Suprapubic skin (tissue), 4 donors: ENCODE results near the gene SIN3A. TPM values are rescaled to one million over a fixed set of nuclear protein-coding genes. Genes with fewer than 3 reads are reported as not detected.
A peak's percentile ranks its signal among the peaks of the same experiment; 100 is the strongest.
"Not testable (repeated sequence)": the region's sequence is repeated elsewhere in the genome, so short reads cannot be mapped to it uniquely, and the experiment has no call there.

Experiments
- DNase-seq, 2 donors: peaks; one replicate each; pipeline ENCODE4 v3.0.0-alpha.2; 2019; ENCODE audit warnings: low spot score in 2 of 2
- H3K27ac ChIP-seq: fragments of 200-600 bp; sonication (generic); one replicate; pipeline ENCODE4 v1.5.1; 2019
- H3K27me3 ChIP-seq: fragments of 200-600 bp; sonication (generic); one replicate; pipeline ENCODE4 v1.5.1; 2019
- H3K36me3 ChIP-seq: fragments of 200-600 bp; sonication (generic); one replicate; pipeline ENCODE4 v1.5.1; 2019
- H3K4me1 ChIP-seq: fragments of 200-600 bp; sonication (generic); one replicate; pipeline ENCODE4 v1.5.1; 2019
- H3K4me3 ChIP-seq: fragments of 200-600 bp; sonication (generic); one replicate; pipeline ENCODE4 v1.5.1; 2019; ENCODE audit warnings: mild to moderate bottlenecking
- H3K9me3 ChIP-seq: fragments of 200-600 bp; sonication (generic); one replicate; pipeline ENCODE4 v1.5.1; 2019
- EP300 ChIP-seq: sonication (generic); formaldehyde crosslinking; IDR thresholded peaks from one replicate; pipeline ENCODE4 v1.6.1; 2017; ENCODE audit warnings: antibody characterized with exemption
- POLR2A ChIP-seq, 2 donors: fragments of 450-650 bp; IDR thresholded peaks; one replicate each; pipeline ENCODE4 v1.6.1; 2017; ENCODE audit warnings: antibody characterized with exemption in 2 of 2, mild to moderate bottlenecking in 2 of 2, moderate library complexity in 2 of 2
- POLR2AphosphoS5 ChIP-seq, 3 donors: sonication (generic); formaldehyde crosslinking; IDR thresholded peaks; one replicate each; pipeline ENCODE4 v1.6.1; 2017; ENCODE audit warnings: antibody characterized with exemption in 3 of 3
- WGBS: methylation state at CpG from one replicate; pipeline ENCODE4 v1.1.5; 2018; 5-methylcytosine and 5-hydroxymethylcytosine counted together
- total RNA-seq, 4 donors: library from RNA; depleted of rRNA; stranded (reverse); fragments of >200 nt; gene quantifications; one replicate each; pipeline ENCODE4 v1.1.0, GENCODE V29; 2016
- TF ChIP-seq, protein P1 (sequence below), 2 donors: fragments of 200-600 bp in 1 of 2; fragments of 450-650 bp in 1 of 2; sonication (generic) in 1 of 2; IDR thresholded peaks; one replicate each; pipeline ENCODE4 v1.5.1; 2016 to 2019; ENCODE audit warnings: antibody characterized with exemption in 2 of 2, mild to moderate bottlenecking in 1 of 2, moderate library complexity in 1 of 2

The SIN3A gene
- total RNA-seq, 4 donors from 2014 or later, result 55.2 to 94.8 (median 66.0) TPM

DNA sequence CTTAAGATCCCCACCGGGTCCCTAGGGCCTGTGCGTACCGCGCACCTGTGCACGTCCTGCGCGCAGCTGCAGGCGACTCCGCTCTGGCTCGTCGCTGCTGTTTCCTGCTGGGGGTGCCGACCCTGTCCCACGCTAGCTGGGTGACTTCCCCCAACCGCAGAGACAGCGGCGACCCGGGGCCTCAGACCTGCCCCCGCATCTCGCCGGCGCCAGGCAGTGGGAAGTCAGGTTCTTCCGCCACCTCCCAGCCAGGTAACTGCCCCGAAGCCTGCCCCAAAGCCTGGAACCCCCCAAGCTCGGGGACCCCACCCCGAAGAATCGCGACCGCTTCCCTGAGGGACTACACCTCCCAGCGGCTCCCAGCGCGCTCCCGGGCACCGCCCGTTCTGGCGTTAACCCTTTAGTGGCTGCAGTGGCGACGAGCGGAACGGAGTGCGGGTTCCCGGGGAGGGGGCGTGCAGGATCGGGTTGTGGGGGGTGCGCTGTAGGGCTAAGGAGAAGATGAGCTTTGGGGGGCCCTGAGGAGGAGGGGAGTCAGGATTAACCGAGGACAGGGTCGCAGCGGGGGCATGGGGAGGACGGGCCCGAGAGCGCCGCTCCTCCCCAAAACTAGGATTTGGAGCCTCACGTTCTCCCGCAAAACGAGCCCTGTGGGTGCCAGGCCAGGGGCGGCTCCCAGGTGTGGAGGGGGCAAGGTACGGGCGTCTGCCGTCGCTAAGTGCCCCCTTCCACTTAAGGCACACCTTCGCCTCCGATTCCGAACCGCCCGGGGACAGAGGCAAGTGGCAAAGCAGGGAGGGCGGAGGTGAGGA lies 104.1 kb downstream of the SIN3A start:
- Histone ChIP-seq H3K27me3 (no peaks in the 10 kb centered on the region), H3K9me3 (no peaks in the 10 kb centered on the region), H3K27ac (peak overlapping the region; percentile 71), H3K4me1 (peaks cover 24% of the 10 kb centered on the region), H3K36me3 (no peaks in the 10 kb centered on the region), H3K4me3 (peak overlapping the region; percentile 95)
- peak in 1 of 2 donors; percentile 89 for DNase-seq
- no peak for TF ChIP-seq POLR2AphosphoS5 (IDR thresholded peaks at IDR 0.05)
- TF ChIP-seq, protein P1, sequence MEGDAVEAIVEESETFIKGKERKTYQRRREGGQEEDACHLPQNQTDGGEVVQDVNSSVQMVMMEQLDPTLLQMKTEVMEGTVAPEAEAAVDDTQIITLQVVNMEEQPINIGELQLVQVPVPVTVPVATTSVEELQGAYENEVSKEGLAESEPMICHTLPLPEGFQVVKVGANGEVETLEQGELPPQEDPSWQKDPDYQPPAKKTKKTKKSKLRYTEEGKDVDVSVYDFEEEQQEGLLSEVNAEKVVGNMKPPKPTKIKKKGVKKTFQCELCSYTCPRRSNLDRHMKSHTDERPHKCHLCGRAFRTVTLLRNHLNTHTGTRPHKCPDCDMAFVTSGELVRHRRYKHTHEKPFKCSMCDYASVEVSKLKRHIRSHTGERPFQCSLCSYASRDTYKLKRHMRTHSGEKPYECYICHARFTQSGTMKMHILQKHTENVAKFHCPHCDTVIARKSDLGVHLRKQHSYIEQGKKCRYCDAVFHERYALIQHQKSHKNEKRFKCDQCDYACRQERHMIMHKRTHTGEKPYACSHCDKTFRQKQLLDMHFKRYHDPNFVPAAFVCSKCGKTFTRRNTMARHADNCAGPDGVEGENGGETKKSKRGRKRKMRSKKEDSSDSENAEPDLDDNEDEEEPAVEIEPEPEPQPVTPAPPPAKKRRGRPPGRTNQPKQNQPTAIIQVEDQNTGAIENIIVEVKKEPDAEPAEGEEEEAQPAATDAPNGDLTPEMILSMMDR (IDR thresholded peaks at IDR 0.05), result no peak
- no peak for TF ChIP-seq EP300
- TF ChIP-seq POLR2A (IDR thresholded peaks at IDR 0.05), result no peak
- 1% methylated on average over 31 of the region's 65 CpGs for WGBS

DNA sequence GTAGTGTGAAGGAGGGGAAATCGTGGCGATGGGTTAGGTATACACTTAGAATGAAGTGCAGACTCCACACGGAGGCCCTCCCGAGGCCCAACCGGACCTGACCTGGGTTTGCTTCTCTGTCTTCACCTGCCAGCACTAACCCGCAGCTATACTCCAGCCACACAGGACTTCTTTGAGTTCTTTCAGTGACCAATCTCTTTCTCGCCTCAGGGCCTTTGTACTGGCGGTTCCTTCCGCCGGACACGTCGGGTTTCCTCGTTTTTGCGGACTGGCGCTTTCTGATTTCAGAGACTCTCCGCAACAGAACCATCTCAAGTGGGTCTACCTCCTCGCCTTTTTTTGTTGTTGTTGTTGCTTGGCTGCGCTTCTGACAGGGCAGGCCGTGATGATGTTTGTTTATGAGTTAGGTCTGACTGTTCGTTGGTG lies 104.7 kb downstream of the SIN3A start, which contains the start of gene NEIL1:
TSS of gene NEIL1 (plus strand) at position 244 of the 426 bp plus-strand sequence. CDS start 1,867 bp downstream, outside the sequence.
- H3K36me3 ChIP-seq, result no peaks in the 10 kb centered on the region
- no peaks in the 10 kb centered on the region for H3K9me3 ChIP-seq
- no peaks in the 10 kb centered on the region for H3K27me3 ChIP-seq
- DNase-seq, result no peak
- 21% methylated on average over 20 of the region's 20 CpGs for WGBS
- H3K4me1 ChIP-seq, result peaks cover 24% of the 10 kb centered on the region
- TF ChIP-seq POLR2AphosphoS5 (IDR thresholded peaks at IDR 0.05), result peak in 1 of 3 donors; percentile 28
- TF ChIP-seq EP300, result no peak
- TF ChIP-seq, protein P1 (IDR thresholded peaks at IDR 0.05), result no peak
- H3K4me3 ChIP-seq, result peak within 1 kb of the TSS; percentile 95
- peak within 1 kb of the TSS; percentile 71 for H3K27ac ChIP-seq

DNA sequence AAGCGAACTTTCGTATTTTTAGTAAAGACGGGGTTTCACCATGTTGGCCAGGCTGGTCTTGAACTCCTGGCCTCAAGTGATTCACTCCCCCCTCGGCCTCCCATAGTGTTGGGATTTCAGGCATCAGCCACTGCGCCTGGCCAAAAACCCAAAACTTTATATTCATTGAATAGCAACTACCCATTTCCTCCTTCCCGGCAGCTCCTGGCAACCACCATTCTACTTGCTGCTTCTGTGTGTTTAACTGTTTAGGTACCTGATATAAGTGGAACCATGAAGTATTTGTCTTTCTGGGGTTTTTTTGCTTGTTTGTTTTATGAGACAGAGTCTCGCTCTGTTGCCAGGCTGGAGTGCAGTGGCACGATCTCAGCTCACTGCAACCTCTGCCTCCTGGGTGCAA lies 107.5 kb downstream of the SIN3A start:
- peaks cover 21% of the 10 kb centered on the region for H3K36me3 ChIP-seq
- peaks cover 21% of the 10 kb centered on the region for H3K4me1 ChIP-seq
- DNase-seq, H3K27me3 ChIP-seq, H3K27ac ChIP-seq, H3K9me3 ChIP-seq, H3K4me3 ChIP-seq: not testable (repeated sequence)
- 41% methylated on average over 8 of the region's 8 CpGs for WGBS

DNA sequence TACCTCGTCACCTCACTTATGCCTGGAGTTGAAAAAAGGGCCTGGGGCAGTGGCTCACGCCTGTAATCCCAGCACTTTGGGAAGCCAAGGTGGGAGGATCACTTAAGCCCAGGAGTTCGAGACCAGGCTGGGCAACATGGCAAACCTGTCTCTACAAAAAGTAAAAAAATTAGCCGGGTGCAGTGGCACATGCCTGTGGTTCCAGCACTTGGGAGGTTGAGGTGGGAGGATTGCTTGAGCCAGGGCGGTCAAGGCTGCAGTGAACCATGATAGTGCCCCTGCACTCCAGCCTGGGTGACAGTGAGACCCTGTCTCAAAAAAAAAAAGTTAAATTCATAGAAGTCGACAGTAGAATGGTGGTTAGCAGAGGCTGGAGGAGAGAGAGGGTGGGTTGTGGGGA lies 109.3 kb downstream of the SIN3A start:
- DNase-seq, result no peak
- no peak overlapping the region for H3K4me3 ChIP-seq
- peaks cover 22% of the 10 kb centered on the region for H3K36me3 ChIP-seq
- no peaks in the 10 kb centered on the region for H3K27me3 ChIP-seq
- H3K27ac ChIP-seq, result no peak overlapping the region
- H3K4me1 ChIP-seq, result peaks cover 13% of the 10 kb centered on the region
- TF ChIP-seq POLR2A (IDR thresholded peaks at IDR 0.05) (no peak), POLR2AphosphoS5 (IDR thresholded peaks at IDR 0.05) (no peak), EP300 (no peak)
- TF ChIP-seq, protein P1 (IDR thresholded peaks at IDR 0.05), result no peak
- H3K9me3 ChIP-seq, result no peaks in the 10 kb centered on the region
- 82% methylated on average over 6 of the region's 6 CpGs for WGBS

DNA sequence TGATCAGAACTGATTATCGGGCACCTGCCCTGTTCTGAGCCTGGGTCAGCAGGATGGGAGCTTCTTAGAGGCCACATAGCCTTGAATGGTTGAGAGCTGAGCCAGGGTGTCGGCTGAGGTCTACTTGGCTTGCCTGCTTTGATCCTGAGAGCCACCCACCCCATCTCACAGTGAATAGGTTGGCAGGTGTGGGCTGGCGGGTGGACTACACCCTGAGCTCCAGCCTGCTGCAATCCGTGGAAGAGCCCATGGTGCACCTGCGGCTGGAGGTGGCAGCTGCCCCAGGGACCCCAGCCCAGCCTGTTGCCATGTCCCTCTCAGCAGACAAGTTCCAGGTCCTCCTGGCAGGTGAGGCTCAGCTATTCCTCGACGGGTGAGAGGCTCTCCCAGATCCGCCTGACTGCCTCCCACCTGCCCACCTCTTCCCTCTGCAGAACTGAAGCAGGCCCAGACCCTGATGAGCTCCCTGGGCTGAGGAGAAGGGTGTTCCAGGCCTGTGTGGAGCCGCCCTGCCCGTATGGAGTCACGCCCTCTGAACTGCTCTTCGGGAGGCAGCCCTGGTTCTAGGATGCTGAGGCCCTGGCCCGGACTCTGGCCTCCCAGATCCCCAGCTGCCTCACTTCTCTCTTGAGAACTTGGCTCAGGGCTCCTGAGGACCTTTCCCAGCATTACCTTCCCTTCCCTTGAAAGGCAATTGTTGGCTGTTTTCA lies 111.8 kb downstream of the SIN3A start:
- Histone ChIP-seq H3K36me3 (peaks cover 22% of the 10 kb centered on the region), H3K4me1 (peaks cover 25% of the 10 kb centered on the region), H3K27me3 (no peaks in the 10 kb centered on the region), H3K27ac (no peak overlapping the region), H3K4me3 (no peak overlapping the region), H3K9me3 (no peaks in the 10 kb centered on the region)
- DNase-seq, result no peak
- 78% methylated on average over 5 of the region's 13 CpGs for WGBS
- TF ChIP-seq POLR2A (IDR thresholded peaks at IDR 0.05), result no peak

DNA sequence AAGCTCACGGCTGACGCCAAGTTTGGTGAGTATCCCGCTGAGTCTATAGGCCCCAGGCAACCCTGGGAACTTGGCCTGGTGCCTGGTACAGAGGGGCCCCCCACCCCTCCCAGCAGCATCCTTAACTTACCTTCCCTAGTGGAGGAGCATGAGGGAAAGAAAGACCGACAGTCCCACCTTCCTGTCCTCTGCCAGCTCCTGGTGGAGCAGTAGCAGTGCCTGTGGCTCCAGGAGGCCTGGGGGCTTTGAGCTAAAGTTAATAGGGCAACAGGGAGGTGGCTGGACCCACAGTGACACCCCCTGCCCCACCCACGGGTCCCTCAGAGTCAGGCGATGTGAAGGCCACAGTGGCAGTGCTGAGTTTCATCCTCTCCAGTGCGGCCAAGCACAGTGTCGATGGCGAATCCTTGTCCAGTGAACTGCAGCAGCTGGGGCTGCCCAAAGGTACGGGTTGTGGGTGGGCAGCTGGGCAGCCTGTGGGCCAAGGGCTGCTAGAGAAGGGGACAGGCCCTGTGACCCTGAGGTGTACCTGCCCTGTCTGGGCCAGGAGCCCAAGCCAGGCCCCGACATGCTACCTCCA lies 112.7 kb downstream of the SIN3A start:
- Histone ChIP-seq H3K9me3 (no peaks in the 10 kb centered on the region), H3K36me3 (peaks cover 22% of the 10 kb centered on the region), H3K27ac (no peak overlapping the region), H3K27me3 (no peaks in the 10 kb centered on the region), H3K4me3 (no peak overlapping the region), H3K4me1 (peaks cover 21% of the 10 kb centered on the region)
- no peak for DNase-seq
- TF ChIP-seq, protein P1 (IDR thresholded peaks at IDR 0.05), result no peak
- TF ChIP-seq POLR2AphosphoS5 (IDR thresholded peaks at IDR 0.05) (no peak), EP300 (no peak), POLR2A (IDR thresholded peaks at IDR 0.05) (no peak)
- 82% methylated on average over 9 of the region's 11 CpGs for WGBS
